Panc1 (cell line): ENCODE measurements around the gene DIP2C.

Experiments
- CTCF ChIP-seq: fragments of 450-650 bp; IDR thresholded peaks from 2 replicates; pipeline ENCODE4 v1.5.1; 2017; ENCODE audit warnings: mild to moderate bottlenecking
- REST ChIP-seq, 2 experiments: IDR thresholded peaks; 2 replicates each; pipeline ENCODE4 v1.6.1; 2011 to 2012; ENCODE audit warnings: low read depth in 2 of 2, control low read depth in 1 of 2, low read length in 1 of 2, mild to moderate bottlenecking in 1 of 2, moderate library complexity in 1 of 2; ENCODE audit not compliant: insufficient read depth in 1 of 2
- SIN3A ChIP-seq: IDR thresholded peaks from 2 replicates; pipeline ENCODE4 v1.6.1; 2012; ENCODE audit warnings: low read depth, mild to moderate bottlenecking, low read length, moderate library complexity, borderline replicate concordance; ENCODE audit not compliant: insufficient read depth

GRCh38 chr10:521261-522250 is 167.9 kb downstream of the DIP2C start:
- TF ChIP-seq CTCF (no peak), SIN3A (no peak), REST (IDR thresholded peaks at IDR 0.05; ENCODE audit: insufficient read depth in 1 of 2, low read depth in 2 of 2, low read length in 1 of 2) (no peak)
